Gastrocnemius medialis (tissue), 4 donors: Measurements from ENCODE around the gene SST. TPM values are rescaled to one million over a fixed set of nuclear protein-coding genes. Genes with fewer than 3 reads are reported as not detected.

Experiments used
- ATAC-seq, 2 donors: fragments of 150-250 bp; one replicate each; pipeline ENCODE4 v1.9.1; 2016
- DNase-seq, 2 donors: peaks; one replicate each; pipeline ENCODE4 v3.0.0-alpha.2; 2019
- H3K27ac ChIP-seq, 4 donors: fragments of 200-600 bp; sonication (generic); 1 replicate in 1 of 4; 2 replicates in 3 of 4; pipeline ENCODE4 v1.5.1; 2016 to 2018; ENCODE audit warnings: mild to moderate bottlenecking in 2 of 4, moderate library complexity in 1 of 4
- H3K27me3 ChIP-seq, 3 donors: fragments of 200-600 bp; sonication (generic) in 2 of 3; 1 replicate in 1 of 3; 2 replicates in 2 of 3; pipeline versions ENCODE4 v1.5.1 to v1.6.0; 2016 to 2019; ENCODE audit warnings: mild to moderate bottlenecking in 1 of 3, moderate library complexity in 1 of 3
- H3K36me3 ChIP-seq, 2 donors: fragments of 200-600 bp; sonication (generic) in 1 of 2; one replicate each; pipeline ENCODE4 v1.5.1; 2017 to 2018
- H3K4me1 ChIP-seq, 2 donors: fragments of 200-600 bp; sonication (generic) in 1 of 2; one replicate each; pipeline ENCODE4 v1.5.1; 2016 to 2017; ENCODE audit warnings: mild to moderate bottlenecking in 2 of 2
- H3K4me3 ChIP-seq, 4 donors: fragments of 200-600 bp; sonication (generic) in 3 of 4; 1 replicate in 1 of 4; 2 replicates in 3 of 4; pipeline ENCODE4 v1.5.1; 2016 to 2019; ENCODE audit warnings: mild to moderate bottlenecking in 2 of 4
- H3K9me3 ChIP-seq, 3 donors: fragments of 200-600 bp; sonication (generic) in 2 of 3; 1 replicate in 1 of 3; 2 replicates in 2 of 3; pipeline ENCODE4 v1.5.1; 2016 to 2019
- CTCF ChIP-seq, 5 experiments: fragments of 450-650 bp in 3 of 5; fragments of 200-600 bp in 2 of 5; sonication (generic) in 2 of 5; IDR thresholded peaks in 4 of 5; conservative IDR thresholded peaks in 1 of 5; 1 replicate in 4 of 5; 2 replicates in 1 of 5; pipeline ENCODE4 v1.5.1; 2016 to 2019; ENCODE audit warnings: antibody characterized with exemption in 5 of 5, mild to moderate bottlenecking in 3 of 5, moderate library complexity in 3 of 5
- POLR2A ChIP-seq, 2 donors: fragments of 450-650 bp; IDR thresholded peaks; one replicate each; pipeline ENCODE4 v1.6.1; 2017; ENCODE audit warnings: antibody characterized with exemption in 2 of 2, mild to moderate bottlenecking in 2 of 2, moderate library complexity in 2 of 2
- in situ Hi-C, 4 donors: fragments of 200-750 bp; cut with MboI; loops; one replicate each; pipeline versions ENCODE4 v1.15.0 to v1.8.0; 2017; ENCODE audit warnings: low sequenced_read_pairs in 4 of 4
- intact Hi-C: fragments of 100-400 bp; cut with DNase I; formaldehyde crosslinking; loops from one replicate; pipeline ENCODE4 v1.15.1; 2023; ENCODE audit warnings: low total_unique reads
- total RNA-seq, 4 donors: library from RNA; depleted of rRNA; stranded (reverse); fragments of >200 nt; gene quantifications; one replicate each; pipeline versions ENCODE4 v1.1.0 to v1.2.3, GENCODE V29; 2016

Gene SST
- total RNA-seq, 4 donors from 2014 or later, result not detected

- ATAC-seq (no peak), DNase-seq (no peak)
- Histone ChIP-seq H3K4me1 (no peaks in the 10 kb centered on the region), H3K9me3 (no peaks in the 10 kb centered on the region), H3K36me3 (no peaks in the 10 kb centered on the region), H3K27me3 (peaks cover 6 to 23% (median 13%) of the 10 kb centered on the region in 3 donors), H3K27ac (no peak overlapping the region), H3K4me3 (no peak overlapping the region)
- in situ Hi-C loops (no loop called here), intact Hi-C loops (no loop called here)
- no peak for TF ChIP-seq POLR2A (IDR thresholded peaks at IDR 0.05)
- TF ChIP-seq CTCF (IDR thresholded peaks at IDR 0.05 in 4 of 5, conservative IDR thresholded peaks at IDR 0.05 in 1 of 5), result no peak
Measured at GRCh38 chr3:187667526-187667925, 2.7 kb downstream of the SST start.

GRCh38 chr3:187665764-187666402 is 4.3 kb downstream of the SST start:
- H3K4me1 ChIP-seq, result no peaks in the 10 kb centered on the region
- H3K9me3 ChIP-seq, result no peaks in the 10 kb centered on the region
- peaks cover 6 to 18% (median 7%) of the 10 kb centered on the region in 3 donors for H3K27me3 ChIP-seq
- in situ Hi-C loops (no loop called here), intact Hi-C loops (no loop called here)
- TF ChIP-seq CTCF (IDR thresholded peaks at IDR 0.05 in 4 of 5, conservative IDR thresholded peaks at IDR 0.05 in 1 of 5) (no peak), POLR2A (IDR thresholded peaks at IDR 0.05) (no peak)
- no peak for ATAC-seq
- H3K27ac ChIP-seq, result no peak overlapping the region
- H3K36me3 ChIP-seq, result no peaks in the 10 kb centered on the region
- H3K4me3 ChIP-seq, result no peak overlapping the region
- DNase-seq, result no peak

- ATAC-seq, result no peak
- in situ Hi-C loops, result no loop called here
- TF ChIP-seq CTCF (IDR thresholded peaks at IDR 0.05 in 4 of 5, conservative IDR thresholded peaks at IDR 0.05 in 1 of 5), result no peak
- no peak for TF ChIP-seq POLR2A (IDR thresholded peaks at IDR 0.05)
- H3K4me3 ChIP-seq, result no peak overlapping the region
- H3K9me3 ChIP-seq, result no peaks in the 10 kb centered on the region
- intact Hi-C loops, result no loop called here
- DNase-seq, result no peak
- H3K27me3 ChIP-seq, result peaks cover 4 to 9% (median 6%) of the 10 kb centered on the region in 3 donors
- no peaks in the 10 kb centered on the region for H3K36me3 ChIP-seq
- H3K27ac ChIP-seq, result no peak overlapping the region
- H3K4me1 ChIP-seq, result no peaks in the 10 kb centered on the region
Measured at GRCh38 chr3:187665010-187665409, 5.2 kb downstream of the SST start.

GRCh38 chr3:187662848-187663409 is 7.3 kb downstream of the SST start:
- TF ChIP-seq CTCF (IDR thresholded peaks at IDR 0.05 in 4 of 5, conservative IDR thresholded peaks at IDR 0.05 in 1 of 5), result no peak
- no peak for TF ChIP-seq POLR2A (IDR thresholded peaks at IDR 0.05)
- no peak for DNase-seq

More at GRCh38 chr3:187662848-187663409, 7.3 kb downstream of the SST start:
- in situ Hi-C loops (no loop called here), intact Hi-C loops (no loop called here)
- Histone ChIP-seq H3K27me3 (peaks cover 0 to 5% (median 0%) of the 10 kb centered on the region in 3 donors), H3K4me3 (no peak overlapping the region), H3K27ac (no peak overlapping the region), H3K36me3 (no peaks in the 10 kb centered on the region), H3K4me1 (no peaks in the 10 kb centered on the region), H3K9me3 (no peaks in the 10 kb centered on the region)
- ATAC-seq, result no peak
